Activated CD4-positive, alpha-beta T cell treated with anti-CD3 and anti-CD28 coated beads for 1 hour (primary cell): Measurements from ENCODE around the gene TTC39A.

ENCODE experiments used
- DNase-seq: peaks from one replicate; pipeline ENCODE4 v3.0.0-alpha.2; 2020

Gene TTC39A

DNA sequence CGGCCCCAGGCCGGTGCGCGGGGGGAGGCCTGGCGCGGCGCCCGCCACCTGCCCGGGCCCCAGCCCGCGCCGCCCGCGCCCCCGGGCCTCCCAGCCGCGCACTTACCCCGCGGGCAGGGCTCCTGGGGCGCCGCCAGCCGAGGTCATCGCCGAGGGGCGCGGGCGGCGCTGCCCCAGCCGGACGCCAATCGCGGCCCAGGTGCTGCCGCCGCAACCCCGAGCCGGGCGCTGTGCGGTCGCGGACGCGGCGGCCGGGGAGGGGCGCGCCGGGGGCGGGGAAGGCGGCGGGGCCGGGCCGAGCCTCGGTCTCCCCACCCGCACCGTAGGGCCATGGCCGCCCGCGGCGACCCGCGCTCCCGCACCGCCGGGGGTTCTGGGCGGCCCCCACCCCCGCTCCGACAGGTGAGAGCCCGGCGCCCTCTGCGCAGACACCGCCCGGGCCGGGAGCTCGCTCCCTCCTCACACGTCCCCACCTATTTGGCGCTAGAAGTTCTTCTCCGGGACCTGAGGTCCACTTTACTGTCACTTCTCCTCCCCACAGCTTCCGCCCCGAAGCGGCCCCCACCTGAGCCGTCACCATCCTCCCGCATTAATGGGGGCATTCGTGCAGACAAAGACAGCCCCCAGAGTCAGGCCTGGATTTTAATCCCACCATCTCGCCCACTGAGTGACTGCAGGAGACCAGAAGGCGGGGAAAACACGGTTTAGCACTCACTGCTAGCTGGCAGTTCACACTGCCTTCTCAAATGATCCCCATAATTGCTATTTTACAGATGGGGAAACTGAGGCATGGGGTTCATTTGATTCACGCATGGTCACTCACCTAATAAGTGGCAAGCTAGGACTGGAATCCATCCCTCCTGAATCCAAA lies at the start of gene TTC39A:
TSS of gene TTC39A (minus strand) at position 232 of the 871 bp plus-strand sequence. CDS start at position 147, 85 bp downstream.
- DNase-seq, result no peak

DNA sequence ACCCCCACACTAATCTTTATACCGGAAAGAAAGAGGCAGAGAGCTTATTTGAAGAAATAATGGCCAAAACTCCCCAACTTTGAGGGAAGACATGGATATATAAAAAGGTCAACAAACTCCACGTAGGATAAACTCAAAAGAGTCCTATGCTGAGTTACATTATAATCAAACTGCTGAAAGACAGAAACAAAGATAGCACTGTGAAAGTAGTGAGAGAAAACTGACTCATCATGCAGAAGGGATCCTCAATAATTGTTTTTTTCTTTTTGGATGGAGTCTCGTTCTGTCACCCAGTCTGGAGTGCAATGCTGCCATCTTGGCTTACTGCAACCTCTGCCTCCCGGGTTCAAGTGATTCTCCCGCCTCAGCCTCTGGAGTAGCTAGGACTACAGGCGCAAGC lies 48.5 kb upstream of the TTC39A start:
- DNase-seq, result no peak

DNA sequence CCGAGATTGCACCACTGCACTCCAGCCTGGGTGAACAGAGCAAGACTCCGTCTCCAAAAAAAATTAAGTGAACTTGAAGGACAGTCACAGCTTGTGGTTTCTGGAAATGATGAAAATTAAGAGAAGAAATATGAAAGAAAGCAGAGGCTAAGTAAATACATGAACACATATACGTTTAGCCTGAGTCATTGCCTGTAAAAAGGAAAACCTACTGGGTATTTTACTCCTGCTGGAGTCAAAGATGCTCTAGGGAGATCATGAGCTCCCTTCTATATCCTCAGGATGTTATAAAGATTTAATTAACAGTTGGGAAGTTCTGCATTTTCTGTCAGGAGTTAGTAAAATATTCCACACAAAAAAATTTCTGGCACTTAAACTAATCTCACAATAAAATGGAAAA lies 43.5 kb upstream of the TTC39A start:
- DNase-seq, result no peak

DNA sequence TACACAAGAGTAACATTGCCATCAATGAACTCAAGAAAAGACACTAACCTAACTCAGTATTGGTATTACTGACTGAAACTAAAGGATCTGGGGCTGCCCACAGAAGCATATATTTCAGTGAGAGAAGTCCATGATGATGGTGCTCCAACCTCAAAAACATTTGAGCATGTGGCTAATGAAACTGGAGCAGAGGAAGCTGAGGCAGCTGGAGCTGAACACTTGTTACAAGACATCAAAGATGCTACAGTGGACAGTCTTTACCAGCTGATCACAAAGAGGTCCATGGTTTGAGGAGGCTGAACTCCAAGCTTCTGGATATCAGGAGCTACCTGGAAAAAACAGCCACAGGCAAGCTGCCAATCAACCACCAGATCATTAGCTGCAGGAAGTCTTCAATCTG lies 42.2 kb upstream of the TTC39A start:
- no peak for DNase-seq

DNA sequence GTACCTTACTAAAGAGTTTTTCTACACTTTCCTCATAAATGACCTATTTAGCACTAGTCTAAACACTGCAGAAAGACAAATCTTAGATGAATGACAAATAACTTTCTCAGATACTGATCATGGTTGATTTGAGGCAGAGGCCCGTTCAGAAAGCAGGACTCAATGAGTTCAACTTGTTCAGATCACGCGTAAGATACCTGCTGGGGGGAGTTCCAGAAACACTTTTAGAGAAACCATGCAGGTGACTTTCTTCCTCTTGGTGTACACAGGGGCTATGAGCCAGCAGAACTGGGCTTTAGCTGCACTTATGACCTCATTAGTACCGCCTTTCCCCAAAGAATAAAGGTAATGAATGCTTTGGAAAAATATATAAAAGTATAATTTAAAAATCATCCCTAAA lies 38.8 kb upstream of the TTC39A start:
- no peak for DNase-seq

DNA sequence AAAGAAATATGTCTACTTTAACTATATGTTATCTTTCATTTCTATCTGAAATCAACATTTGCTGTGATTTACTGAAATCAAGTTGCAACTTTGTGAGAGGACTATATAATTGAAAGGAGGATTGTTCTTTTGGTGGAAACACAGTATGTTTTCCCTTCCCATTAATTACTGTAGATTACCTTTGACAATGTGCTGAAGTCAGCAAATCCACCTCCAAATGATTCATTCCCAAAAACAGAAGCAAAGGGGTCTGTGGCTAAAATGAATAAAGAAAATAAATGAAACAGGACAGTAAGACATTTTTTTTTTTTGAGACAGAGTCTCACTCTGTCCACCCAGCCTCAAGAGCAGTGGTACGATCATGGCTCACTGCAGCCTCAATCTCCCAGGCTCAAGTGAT lies 35.4 kb upstream of the TTC39A start:
- DNase-seq, result no peak

DNA sequence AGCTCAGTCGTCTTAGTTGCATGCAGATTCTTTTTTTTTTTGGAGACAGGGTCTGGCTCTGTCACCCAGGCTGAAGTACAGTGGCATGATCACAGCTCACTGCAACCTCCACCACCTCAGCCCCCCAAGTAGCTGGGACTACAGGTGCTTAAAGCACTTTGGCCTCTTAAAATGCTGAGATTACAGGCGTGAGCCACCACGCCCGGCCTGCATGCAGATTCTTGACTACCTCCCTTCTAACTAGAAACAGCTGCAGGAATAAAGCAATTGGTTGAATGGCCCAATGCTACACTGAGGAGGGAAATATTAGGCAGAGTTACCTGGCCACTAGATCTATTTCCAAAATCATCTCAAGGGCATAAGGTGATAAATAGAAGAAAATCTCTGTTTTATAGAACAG lies 29.5 kb upstream of the TTC39A start:
- no peak for DNase-seq

DNA sequence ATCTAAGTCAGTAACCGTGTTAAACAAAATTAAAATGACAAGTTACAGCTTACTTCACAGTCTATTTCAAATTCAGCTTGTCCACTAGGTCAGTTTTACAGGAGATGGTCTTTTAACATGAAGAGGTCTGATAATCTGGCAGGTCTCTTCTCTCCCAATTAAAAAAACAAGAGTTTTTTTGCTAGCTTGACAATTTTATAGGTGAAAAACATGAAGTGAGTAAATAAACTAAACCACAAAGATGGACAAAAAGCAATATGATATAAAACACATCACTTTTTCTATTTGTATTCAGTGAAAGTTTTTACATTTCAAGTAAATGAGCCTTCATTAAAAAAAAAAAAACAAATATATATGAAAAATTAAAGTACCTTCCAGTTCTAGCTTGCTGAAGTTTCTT lies 25.0 kb upstream of the TTC39A start:
- no peak for DNase-seq

DNA sequence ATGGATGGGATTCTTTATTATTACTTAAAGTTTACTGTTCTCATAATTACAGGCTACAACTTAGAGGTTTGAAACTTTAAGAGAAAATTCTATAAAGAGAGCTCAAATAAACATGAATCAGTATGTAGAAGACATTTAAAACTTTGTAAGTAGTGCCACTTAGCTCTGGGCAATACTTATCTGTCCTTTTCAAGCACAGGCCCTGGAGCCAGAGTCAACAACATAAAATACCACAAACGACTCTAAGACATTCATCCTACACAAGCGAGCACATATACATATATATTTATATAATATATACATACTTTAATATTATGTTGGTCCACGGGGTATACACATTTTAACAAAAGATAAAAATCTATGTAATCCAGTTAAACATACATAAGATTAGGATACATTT lies 24.1 kb upstream of the TTC39A start:
- DNase-seq, result no peak

DNA sequence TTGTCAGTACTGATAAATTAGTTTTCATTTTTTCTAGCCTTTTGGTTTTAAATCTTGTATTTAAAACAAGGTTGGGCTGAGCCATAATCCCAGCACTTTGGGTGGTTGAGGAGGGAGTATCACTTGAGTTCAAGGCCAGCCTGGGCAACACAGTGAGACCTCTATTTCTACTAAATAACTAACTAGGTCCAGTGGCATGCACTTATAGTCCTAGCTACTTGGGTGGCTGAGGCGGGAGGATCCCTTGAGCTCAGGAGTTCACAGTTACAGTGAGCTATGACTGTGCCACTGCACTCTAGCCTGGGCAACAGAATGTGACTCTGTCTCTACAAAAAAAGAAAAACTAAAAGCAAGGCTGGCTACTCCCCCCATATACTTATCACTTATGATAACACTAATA lies 21.5 kb upstream of the TTC39A start:
- no peak for DNase-seq

DNA sequence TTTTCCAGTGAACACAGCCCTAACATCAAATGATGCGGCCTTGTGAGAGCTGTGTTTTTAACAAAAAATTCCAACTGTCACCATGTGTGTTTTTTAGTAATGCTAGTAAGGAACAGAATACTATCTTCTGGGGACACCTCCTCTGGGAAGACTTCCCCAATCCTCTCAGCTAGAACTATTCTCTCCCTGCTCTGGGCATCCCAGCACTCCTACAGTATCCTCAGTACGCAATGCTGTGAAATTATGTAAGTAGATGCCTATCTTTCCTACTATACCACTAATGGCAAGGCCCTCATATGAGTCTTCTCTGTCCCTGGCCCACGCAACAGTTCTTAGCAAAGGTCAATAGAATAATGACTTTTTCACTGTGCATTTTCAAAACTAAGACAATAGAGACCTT lies 19.5 kb upstream of the TTC39A start:
- DNase-seq, result no peak

DNA sequence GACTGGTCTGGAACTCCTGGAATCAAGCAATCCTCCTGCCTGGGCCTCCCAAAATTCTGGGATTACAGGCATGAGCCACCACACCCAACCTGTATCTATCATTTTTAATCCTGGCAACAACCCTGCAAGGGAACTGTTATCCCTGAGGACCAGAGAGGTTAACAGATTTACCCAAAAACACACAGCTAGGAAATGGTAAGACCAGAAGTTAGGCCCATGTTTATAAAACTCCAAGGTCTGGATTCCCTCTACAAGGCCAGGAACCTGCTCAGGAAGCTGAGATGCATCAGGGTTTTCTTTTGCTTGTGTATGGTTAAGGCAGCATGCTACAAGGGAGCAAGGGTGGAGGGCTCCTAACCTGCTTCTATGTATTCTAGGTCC lies 17.8 kb upstream of the TTC39A start:
- no peak for DNase-seq

DNA sequence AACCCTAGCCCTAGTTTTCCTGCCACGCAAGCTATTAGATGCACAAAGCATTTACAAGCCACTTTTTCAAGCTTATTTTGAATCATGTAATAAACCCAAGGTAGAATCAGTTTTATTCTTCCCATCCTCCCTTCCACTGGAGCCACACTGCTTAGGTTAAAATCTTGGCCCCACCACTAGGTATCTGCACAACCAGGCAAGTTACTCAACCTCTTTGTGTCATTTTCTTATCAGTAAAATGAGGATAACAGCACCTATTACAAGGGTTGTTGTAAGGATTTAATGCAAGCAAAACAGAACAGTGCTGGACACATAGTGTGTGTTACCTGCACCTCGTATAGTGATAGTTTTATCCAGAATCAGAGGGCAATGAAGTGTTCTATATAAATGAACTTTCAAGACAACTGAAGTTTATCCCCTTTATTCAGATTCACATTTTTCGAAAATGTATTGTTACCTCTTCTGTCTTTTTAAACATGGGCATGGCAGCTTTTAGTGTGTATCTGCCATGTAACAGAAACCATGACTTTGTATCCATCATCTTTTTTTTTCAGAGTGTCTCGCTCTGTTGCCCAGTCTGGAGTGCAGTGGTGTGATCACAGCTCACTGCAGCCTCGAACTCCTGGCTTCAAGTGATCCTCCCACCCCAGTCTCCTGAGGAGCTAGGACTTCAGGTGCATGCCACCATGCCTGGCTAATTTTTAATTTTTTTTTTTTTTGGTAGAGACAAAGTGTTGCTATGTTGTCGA lies 17.2 kb upstream of the TTC39A start:
- DNase-seq, result no peak

DNA sequence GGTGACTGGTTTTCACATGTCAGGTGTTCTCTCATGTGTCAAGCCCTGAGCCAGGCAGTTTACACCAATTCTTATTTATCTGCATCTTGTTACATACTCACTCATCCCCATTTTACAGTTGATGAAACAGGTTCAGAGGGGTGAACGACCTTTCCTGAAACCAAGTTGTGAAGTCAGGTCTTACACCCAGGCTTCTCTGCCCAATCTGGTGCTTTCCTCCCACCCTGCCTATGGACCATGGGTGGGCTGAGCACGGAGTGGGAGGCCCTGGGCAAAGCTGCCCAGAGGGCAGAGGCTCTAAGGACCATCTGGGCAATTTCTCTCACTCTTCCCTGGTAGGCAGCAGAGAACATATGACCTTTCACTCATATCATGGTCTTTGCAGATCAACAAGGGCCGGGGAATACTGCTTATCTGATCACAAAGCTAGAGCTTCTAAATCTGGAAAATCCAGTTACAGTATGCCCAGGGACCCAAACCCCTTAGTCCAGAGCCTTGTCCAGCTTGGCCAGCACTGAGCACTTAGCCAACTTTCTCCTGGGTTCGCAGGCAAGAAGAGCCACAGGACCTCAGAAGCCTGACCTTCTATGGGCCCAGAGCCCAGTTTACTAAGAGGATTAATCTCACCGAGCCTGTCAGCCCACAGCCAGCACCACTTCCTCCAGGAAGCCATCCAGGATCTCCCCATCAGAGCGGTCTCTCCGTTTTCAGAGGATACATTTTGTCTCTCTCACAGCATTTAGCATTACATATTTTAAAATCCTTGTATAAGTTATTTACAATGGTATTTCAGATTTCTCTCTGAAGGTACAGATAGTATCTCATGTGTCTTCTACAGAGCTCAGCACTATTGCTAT lies 16.0 kb upstream of the TTC39A start:
- no peak for DNase-seq

DNA sequence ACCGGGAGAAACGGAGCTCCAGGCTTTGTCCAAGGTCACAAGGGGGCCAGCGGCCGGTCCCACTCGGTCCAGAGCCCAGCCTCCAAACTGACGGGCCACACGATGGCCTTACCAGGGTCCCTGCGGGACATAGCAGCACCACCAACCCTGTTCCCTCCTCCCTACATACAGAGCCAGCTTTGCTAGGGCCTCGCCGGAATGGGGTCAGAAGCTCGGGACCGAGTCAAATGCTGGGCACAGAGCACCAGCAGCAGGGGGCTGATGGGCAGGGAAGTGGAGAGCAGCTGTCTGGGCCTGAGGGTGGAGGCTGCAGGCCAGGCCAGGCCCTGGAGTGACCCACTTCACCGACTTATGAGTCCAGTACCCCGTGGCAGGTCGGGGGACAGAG lies 14.9 kb upstream of the TTC39A start:
- no peak for DNase-seq

DNA sequence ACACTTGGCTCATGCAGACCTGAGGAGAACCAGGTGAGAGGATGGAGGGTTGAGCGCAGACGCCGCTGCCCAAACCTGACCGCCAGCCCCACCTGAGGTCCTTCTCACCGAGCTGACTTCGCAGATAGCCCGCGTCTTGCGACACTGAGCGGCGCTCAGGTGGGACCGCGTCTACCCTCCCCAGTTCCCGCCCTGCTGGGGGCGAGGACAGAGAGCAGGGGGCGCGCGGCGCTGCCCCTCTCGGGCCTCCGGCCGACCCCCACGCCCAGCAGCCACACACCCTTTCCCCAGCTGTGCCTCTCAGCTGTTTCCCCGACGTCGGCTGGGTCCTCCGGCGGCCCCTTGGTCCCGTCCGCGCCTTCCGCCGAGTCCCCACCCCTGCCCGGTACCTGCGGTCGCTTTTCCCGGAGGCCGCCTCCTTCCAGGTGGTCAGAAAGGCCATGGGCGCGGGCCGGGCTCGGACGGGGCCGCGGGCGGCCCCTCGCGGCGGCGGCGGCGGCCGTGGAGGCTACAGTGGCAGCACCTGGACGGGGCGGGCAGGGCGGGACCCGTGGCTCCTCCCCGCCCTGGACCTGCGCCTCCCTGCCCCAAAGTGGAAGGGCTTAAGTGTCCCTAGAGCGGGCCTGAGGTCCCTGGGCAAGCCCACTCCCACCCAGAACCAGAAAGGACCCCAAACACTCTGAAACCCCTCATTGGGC lies 14.4 kb upstream of the TTC39A start:
- DNase-seq, result no peak

DNA sequence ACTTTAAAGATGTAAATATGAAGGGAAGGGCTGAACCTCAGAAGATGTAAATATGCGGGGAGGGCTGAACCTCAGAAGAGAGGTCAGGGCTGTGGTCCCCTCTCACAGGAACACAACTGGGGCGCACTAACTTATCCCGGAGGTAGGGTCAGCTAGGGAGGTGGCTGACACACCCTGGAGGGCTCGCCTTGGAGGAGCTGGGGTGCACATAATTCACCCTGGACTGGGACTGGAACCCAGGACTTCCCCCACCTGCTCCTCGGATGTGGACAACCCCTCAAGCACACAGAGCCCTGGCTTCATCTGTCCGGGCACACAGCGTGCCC lies 13.9 kb upstream of the TTC39A start:
- no peak for DNase-seq

DNA sequence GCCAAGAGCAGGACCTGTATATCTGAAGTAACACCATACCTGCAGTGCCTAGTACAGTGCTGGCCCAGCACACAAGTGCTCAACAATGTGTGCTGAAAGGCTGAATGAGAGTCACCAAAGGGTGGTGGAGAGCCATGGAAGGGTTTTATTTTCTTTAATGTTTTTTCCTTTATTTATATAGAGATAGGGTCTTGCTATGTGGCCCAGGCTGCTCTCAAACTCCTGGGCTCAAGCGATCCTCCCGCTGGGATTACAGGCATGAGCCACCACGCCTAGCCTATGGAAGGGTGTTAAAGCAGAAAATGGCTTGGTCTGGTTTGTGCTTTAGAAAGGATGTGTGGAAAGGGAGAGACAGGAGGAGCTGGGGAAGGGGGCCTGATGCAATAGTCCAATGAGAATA lies 13.3 kb upstream of the TTC39A start:
- no peak for DNase-seq

DNA sequence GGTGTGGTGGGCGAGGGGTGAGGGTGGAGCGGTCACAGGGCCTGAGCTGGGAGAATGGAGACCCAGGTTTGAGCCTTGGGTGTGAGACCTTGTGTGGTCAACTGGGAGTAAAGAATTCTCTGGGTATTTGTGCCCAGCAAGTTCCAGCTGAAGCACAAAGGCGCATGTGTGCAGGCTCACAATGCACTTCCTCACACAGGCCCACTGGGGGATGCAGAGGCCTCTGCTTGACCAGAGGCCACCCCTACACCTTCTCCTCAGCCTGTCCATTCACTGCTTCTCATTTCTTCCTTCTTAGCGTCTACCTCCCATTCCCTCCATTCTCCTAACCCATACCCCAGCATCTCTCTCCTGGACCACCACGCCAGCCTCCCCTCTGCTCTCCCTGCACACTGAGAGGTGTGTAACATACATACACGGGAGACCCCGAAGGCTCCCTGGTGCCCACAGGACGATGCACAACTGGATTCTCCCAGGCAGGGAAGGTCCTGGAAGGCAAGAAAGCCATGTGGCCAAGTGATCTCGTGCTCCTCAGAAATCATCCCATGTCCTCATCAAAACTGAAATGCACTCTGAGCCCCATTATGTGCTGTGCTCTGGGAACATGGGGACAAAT lies 12.3 kb upstream of the TTC39A start:
- no peak for DNase-seq

DNA sequence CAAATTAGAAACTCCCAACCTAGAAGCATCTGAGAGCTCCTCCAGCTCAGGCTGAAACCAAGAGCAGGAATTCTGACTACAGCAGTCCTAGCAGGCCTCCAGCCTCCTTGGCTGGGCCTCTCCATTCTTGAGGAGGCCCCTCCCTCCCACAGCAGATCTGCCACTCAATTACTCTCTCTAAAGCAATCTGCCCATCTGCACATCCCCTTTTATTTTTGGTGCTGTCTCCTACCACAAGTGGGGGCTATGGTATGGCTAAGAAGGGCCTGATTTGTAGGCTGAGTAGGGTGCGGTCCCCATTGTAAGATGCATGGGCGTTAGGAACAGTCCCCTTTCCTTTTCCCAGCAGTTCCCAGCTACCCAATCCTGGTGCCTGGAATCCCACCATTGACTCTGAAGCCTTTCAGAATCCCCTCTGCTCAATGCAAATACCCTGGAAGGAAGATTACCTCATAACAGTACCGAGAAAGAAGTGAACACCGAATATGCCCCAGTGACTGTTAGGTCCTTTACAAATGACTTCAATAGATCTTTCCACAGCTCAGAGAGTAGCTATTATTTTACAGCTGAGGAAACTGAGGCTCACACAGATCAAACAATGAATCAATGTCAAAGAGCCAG lies 11.6 kb upstream of the TTC39A start:
- no peak for DNase-seq

DNA sequence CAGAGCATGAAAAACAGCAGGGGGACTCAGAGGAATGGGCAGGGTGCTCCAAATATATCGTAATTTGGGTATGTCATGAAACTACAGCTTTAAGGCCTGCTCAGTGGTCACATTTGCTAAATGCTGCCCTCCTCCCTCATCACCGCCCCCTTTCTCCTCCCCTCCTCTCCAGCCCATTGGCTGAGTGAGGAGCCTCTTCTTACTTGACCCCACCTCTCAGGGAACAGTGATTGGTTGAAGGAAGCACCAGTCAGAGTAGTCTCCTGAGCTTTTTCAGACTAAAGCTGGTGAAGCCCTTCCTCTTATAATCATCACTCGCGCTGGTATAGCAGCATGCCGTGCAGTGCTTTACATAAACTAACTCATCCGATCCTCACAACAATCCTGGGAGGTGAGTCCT lies 10.0 kb upstream of the TTC39A start:
- DNase-seq, result no peak

DNA sequence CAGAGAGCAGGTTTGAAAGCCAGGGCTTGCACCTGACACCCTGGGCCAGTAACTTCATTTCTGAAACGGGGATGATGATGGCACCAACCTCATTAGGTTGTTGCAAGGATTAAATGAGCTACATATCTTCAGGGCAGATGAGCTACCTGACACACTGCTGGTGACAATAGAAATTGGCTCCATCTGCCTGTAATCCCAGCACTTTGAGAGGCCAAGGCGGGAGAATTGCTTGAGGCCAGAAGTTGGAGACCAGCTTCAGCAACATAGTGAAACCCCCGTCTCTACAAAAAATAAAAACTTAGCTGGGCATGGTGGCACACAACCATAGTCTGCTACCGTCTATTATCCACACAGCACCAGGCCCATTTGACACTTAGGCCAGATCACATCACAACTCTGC lies 6.3 kb upstream of the TTC39A start:
- no peak for DNase-seq
